NCI-H128 (cell line): Measurements from ENCODE around the gene TALDO1.
A peak's percentile ranks its signal among the peaks of the same experiment; 100 is the strongest.

ENCODE experiments used
- DNase-seq: peaks from one replicate; lab custom pipeline; 2025; ENCODE audit not compliant: unreplicated experiment; lab: John Stamatoyannopoulos, UW

Gene TALDO1

DNA sequence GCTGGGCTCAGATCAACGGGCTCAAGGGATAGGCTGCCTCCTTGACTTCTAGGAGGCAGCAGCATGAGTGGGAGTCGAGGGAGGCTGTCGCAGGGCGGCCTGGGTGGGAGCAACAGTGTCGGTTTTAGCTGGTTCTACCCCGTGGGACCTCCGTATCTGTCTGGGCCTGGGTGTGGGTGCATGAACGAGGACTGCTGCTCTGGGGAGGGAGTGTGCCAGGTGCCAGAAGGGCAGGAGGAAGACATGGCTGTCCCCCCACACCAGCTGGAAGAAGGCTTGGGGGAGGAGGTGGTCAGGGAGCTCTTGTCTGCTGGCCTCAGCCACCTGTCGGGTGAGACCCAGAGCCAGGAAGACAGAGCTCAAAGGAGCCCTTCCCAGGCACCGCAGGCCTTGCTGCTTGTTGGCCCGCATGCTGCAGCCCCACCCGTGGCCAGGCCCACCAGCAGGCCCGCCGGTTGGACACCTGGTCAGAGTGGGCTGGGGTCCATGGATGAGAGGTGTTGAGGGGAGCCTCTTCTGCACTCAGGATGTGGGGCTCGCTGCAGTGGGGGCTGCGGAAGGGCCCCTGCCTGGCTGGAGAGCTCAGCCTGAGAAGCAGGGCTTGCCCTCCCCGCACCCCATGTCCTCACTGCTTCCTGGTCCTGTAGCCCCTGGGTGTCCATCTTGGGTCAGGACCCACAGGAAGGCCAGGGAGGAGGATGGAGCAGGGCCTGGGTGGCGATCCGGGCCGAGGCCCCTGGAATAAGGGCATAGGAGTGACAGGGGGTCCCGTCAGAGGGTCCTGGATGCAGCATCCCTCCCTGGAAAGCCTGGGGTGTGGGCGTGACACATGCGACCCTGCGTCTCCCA lies 39.2 kb downstream of the TALDO1 start:
- DNase-seq, result no peak

DNA sequence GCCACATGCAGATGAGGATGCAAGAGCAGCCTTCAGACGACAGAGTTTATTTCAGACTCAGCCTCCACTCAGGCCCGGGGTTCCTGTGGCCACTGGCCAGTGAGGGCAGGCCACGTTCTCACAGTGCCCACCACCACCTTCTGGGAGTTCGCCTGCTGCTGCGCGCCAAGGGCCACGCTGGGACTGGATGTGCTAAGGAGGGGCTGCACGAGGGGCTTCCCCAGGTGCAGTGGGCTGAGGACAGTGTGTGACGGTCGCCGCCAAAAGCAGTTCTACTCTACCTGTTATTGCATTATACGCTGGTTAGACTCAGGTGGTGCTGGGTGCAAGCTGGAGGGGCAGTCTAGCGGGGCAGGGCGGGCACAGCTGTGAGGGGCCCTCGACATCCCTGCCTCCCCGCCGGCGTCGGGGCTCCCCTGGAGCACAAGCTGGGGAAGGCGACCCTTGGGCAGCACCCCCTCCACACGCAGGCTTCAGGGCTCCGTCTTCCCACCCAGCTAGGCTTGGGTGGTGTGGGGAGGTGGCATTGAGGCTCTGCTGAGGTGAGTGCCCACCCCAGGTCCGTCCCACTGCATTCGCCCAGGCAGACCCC lies 39.9 kb downstream of the TALDO1 start:
- DNase-seq, result no peak

DNA sequence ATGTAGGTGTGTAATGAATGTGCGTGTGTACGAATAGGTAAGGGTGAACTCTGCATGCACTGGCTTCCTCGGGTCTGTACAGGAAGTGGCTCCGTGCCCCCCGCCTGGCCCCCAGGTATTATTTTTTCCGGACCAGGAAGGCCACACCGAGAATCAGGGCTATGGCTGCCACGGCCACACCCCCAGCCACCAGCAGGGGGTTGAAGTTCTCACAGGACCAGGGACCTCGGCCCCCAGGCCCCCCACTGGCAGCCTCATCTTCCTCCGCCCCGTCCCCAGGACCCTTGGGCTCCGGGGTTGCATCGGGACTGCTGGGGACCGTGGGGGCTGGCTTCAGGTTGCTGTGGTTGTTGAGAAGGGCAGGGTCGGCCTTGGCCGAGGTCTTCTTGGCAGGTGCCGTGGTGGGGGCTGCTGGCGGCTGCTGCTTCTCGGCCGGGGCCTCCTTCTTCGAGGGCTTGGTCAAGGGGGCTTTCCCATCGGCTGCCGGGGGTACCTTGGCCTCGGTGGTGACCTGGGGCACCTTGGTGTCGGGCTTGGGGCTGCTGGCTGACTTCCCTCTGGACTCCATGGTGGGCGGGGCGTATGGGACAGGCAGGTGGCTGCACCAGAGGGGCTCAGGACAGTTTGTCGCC lies 40.9 kb downstream of the TALDO1 start:
- no peak for DNase-seq

DNA sequence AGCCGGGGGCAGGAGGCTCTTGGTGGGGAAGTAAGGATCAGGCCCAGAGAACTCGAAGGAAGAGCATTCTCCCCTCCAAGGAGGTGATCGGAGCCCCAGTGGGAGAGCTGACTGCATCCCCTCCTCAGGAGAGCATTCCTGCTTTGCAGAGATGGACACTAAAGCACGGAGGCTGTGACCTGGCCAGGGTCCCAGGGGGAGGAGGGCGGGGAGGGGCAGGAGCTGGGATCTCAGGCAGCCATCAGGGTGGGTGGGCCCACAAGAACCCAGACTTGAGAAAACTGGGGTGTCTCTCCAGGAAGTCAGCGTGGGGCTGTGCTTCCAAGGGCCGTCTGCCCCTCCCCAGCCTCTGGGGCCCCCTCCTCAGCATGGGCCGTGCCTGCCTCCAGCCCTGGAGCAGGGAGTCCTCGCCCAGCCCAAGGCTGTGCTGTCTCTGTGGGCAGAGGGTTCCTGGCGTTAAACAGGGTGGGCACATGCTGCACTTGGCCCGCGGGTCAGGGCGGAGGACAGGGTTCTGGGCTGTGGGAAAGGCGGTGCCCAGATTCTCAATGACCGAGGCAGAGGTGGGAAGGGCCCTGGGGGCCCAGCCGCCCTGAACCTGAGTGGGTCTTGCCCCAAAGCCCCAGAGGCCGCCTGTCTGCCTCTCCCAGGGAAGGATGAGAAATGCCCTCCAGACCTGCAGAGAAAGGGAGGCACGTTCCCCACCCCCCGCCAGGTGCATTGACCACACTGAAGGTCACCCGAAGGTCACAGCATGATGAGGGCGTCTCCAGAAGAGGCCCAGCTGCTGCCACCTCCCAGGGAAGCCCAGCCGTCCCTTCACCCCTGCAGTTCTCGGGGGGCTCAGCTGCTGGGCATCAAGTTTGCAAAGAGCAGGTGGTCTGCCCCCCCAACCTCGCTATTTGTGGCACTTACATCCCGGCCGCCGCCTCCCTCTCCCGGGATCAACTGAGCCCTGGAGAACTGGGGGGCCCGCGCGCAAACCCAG lies 42.0 kb downstream of the TALDO1 start:
- no peak for DNase-seq

DNA sequence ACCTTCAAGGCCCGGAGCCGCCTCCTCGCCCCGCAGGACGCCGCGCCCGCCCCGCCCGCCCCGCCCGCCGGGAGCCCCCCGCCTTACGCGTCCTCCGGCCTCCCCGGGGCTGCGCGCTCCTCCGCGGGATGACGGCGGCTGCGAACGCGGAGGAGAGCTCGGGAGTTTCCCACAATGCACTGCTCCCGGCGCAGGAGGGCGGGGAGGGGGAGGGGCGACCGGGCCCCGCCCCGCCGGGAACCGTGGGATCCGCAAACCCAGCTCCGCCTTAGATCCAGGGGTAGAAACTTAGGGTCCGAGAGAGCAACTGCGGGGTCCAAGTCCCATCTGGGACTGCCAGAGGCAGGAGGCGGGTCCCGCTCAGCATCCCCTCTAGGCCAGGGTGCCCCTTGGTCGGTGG lies 42.7 kb downstream of the TALDO1 start, which contains the start of gene CEND1:
Gene CEND1, minus strand, starts transcription at position 148 of the 400 bp plus-strand sequence. CDS start 1,514 bp downstream, outside the sequence.
- DNase-seq, result peak; percentile 32

DNA sequence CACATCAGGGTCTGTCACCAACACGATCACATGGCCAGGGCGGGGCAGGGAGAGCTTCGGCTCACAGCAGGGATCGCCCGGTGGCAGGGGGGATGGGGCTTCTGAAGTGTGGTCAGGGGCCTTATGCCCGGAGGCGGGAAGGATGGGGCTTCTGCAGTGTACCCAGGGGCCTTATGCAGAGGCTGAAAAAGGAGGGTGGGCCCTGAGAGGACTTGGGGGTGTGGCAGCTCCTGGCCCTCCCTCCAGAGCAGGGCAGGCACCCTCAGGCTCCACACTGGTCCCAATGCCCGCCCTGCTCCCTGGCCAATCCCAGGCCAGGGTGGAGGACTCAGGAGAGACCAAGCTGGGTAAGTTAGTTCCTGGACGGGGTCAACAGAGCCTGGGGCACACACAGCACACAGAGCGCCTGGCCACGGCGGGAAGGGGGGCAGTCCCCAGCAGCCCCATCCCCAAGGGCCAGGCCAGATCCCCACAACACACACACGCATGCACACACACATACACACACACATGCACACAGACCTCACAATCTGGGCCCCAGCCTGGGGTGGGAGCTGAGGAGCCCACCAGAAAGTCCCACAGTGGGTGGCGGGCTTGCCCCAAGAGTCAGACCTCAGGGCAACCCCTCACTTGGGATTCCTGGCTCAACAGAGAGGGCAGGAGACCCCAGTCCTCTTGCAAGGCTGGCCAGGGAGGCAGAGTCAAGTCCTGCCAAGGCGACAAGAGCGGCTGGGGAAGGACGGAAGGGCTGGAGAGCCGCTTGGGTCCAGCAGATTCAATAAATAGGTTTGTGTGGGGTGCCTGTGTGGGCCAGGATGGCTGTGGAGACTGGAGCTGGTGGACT lies 43.7 kb downstream of the TALDO1 start:
- DNase-seq, result no peak

DNA sequence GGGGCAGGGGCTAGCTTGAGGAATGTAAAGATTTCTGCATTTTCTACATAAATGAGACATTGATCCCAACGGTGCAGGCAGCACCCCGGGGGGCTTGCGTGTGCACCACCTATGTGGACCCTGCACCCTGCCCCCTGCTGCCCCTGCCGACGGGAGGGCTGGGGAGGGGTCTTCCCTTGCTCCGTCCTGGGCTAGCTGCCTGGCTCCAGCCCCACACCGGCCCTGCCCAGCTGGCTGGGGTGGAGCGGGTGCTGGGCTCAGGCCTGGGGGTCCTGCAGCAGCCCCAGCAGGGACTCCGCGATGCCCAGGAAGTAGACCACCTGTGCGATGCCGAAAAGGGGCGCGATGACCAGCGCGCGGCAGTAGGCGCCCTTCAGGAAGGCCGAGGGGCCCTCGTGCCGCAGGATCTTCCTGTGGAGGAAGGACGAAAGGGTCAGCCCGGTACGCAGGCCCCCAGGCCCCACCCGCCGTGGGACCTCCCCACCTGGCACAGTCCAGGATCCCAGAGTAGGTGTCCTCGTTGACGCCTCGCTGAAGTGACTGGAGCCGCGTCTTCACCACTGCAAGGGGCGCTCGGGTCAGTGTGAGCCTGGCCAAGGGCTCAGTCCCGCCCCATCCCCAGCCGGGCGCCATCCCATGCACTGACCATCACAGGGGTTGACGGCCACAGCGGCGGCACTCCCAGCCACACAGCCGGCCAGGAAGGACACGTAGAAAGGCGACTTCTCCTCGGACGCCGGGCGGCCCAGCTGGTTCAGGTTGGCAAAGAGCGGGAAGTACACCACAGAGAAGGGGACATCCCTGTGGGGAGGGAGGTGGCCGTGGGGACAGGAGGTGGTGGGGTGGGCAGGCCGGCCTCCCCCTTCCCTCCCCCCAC lies 44.6 kb downstream of the TALDO1 start:
- no peak for DNase-seq

DNA sequence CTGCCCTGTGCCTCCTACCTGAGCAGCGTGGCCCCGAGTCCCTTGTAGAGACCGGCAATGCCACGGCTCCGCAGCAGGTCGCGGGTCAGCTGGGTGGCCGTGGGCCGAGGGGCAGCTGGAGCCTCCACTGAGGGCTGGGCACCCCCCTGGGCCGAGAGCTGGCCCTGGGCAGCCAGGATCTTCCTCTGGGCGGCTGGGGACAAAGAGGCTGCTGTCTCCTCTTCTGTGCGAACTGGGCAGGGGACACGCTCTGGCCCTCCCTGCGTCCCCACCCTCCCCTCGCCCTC lies 45.2 kb downstream of the TALDO1 start:
- no peak for DNase-seq

DNA sequence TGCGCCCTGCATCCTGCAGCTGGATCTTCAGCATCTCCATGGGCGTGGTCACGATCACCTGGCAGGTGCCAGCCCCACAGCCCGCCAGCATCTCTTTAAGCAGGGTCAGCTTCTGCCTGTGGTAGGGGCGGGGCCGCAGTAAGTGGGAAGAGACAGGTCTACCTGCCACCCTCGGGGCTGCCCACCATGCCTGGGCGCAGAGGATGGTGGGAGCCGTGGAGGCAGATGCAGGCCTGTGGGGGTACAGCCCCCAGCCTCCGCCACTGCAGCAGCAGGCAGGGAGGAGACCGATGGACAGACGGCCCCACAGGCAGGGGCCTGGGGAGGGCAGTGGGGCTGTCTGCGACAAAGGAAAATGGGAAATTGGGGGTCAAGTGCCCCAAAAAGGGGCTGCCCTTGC lies 45.6 kb downstream of the TALDO1 start:
- no peak for DNase-seq

DNA sequence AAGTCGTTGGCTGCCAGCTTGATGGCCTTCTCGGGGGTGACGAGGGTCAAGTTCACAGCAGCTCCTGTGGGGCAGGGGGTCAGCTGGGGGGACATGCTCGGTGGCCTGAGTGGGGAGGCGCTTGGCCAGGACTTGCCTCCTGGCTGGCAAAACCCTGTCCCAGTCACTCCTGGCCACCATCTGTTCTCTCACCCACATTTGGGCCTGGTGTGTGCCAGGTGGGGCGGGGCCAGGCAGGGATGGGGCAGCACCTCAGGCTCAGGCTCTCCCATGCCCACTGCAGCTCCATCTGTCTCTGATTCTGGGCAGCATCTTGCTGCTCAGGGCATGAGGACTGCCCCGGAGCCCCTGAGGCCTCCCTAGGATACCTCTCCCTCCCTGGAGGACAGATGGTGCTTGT lies 46.3 kb downstream of the TALDO1 start:
- no peak for DNase-seq

DNA sequence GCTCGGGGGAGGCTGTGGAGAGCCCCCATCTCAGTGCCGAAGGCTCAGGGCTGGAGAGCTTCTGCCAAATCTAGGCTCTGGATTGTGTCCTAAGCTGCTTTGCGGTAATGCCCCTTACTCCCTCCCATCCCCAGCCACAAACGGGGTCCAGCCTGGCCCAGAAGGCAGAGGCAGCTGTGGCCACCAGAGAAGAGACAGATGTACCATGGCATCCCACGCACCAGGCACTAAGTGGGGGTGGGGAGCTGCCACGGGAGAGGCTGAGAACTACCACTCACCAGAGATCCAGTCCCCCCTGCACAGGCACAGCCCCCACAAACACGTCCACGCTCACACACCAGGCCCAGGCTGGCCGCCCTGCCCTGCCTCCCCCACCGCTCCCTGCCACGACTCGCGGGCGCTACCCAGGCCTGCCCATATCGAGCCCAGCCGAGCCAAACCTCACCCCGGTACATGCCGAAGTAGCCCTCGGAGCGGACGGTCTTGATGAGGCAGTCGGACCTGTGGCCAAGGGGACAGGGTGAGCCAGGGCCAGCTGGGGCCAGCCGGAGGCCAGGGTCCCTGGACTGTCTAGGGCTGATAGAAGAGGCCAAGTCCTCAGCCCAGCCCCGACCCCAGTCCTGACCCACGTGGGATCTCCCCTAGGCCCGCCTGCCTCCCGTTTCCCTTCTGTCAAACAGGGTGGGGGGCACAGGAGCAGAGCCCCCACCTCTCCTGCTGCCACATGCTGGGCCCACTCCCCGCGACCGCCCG lies 46.9 kb downstream of the TALDO1 start:
- DNase-seq, result no peak

DNA sequence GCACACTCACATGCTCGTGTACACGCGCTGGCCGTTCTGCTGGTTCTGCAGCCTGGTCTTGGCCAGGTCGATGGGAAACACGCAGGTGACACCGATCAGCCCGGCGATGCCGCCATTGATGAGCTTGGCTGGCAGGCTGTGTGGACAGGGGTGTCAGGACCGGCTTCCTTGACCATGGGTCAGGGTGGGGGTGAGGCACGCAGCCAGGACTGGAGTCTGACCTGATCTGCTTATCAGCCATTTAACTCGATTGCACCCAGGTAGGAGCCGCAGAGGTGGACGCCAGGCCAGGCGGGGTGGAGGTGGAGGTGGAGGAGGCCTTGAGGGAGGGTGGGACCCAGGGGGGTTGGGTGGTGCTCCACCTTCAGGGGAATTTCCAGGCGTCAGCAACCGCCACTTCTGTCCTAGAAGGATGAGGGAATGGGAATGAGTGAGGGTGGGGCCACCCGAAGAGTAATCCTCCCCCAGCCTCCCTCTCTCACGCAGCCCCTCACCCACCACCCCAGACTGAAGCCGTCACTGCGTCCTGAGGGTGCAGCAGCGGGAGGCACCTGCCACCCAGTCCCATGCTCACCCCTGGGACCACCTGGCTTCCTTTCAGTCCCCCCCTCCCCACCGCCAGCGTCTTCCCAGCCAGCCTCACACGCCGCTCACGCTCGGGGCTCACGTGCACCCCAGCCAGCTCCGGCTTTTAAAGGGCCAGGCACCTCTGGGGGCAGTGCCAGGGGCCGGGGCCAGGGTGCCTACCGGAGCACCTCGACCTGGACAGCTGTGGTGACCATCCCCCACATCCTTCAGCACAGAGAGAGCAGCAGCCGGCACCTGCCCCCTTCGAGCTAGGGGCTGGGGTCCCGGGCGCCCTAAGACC lies 47.7 kb downstream of the TALDO1 start:
- DNase-seq, result no peak

DNA sequence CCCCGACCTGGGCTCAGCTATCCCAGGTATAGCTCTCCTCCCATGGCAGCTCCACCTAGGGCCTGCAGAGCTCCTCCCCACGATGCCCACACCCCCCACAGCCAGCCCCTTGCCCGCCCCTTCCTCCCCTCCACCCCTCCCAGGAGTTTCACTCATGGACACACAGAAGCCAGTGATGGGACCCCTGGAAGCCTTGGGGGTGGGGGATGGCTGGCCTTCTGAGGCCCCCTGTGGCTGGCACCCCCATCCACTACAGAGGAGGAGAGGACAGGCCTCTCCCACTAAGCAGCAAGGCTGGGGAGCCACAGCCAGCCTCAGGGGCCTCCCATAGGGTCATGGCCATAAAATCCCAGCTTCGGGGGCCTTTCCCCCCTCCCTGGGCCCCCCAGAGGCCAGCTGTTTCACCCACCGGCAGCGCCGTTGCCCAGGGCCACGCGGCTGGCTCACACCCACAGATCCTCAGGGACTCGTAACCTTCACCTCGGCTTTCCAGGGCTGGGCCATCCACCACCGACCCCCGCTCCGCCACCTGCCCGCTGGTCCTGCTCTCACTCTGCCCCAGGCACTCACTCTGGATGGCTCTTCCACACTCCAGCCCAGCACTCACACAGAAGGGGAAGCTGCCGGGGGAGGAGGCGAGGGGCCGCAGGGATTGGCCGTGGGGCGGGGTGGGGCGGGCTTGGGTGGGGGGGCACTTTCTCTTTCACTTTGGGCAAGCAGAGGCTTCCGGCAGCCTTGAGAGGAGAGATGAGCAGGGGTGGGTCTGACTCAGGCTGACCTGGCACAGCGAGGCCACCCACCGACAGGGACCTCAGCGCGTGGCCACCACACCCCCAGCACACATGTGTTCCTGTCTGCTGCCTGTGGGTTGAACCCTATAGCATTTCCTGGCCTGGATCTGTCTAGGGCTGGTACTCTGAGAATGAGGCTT lies 48.6 kb downstream of the TALDO1 start:
- DNase-seq, result no peak

DNA sequence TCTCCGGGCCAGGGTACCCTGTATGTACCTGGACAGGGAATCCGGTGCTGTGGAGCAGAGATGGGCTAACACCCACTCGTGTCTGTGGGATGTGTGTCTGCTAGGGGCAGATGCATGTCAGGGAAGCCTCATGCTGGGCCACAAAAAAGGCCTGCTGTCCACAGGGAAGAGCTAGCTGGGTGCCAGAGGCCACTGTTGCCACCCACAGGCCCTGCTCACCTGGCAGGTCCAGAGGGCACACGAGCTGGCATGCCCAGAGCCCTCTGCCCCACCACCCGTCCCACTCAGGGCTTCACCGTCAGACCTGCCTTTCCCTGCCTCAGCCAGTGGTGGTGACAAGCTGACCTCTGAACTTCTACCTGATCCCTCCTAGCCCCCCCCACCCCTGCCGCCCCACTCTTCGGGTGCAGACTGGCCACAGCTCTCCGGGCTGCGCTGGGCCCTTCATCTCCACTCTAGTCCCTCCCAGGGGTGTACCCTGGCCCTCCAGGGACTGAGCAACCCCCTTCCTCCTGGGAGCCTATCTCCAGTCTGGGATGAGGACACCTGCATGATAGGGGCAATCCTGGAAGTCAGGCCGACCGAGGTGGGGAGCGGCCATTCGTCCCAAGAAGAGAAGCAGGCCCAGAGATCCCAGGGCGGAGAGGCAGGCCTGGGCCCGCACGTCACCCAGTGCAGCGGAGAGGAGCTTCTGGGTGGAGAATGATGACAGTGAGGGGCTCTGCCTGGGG lies 49.5 kb downstream of the TALDO1 start:
- no peak for DNase-seq

DNA sequence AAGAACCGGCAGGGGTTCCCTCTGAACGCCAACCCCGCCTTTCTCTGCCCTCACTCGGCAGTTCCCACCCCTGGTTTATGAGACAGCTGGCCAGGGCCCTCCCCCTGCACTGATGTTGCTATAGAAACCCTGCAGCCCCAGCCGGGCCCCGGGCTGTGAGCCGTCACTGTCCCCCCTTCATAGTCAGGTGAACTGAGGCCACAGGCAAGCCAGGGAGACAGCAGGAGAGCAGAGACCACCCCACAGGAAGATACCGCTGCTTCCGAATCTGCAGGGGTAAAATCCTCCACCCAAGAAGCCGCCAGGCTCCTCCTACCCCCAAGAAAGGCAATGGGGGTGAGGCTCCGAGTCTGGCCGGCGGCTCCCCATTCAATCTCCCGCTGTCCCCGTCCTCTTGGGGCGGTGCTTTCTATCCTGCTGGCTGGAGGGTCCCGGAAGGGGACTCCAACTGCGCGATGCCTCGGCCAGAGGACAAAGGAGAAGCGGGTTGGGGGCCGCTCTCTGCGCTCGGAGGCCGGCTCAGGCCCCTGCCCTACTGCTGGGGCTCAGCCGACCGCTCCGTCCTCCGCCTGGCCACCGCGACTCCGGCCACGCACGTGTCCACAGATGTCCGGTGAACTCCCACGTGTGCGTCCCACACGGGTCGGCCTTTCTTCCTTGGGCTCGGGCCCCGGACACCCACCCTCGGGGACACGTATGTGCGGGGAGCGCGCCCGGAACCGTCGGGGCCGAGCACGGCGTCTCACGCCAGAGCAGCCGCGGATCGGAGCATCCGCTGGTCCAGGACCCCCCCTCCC lies 50.2 kb downstream of the TALDO1 start:
- DNase-seq, result peak; percentile 63
